WTC11 (cell line): Measurements from ENCODE around the gene ELOA.

Experiments
- CTCF ChIP-seq: fragments of 200-600 bp; IDR thresholded peaks from 2 replicates; pipeline ENCODE4 v1.8.0; 2022; ENCODE audit warnings: antibody characterized with exemption
- E2F4 ChIP-seq: sonication (generic); formaldehyde crosslinking; IDR thresholded peaks from 2 replicates; pipeline ENCODE4 v1.8.1; 2022; ENCODE audit warnings: low read depth, mild to moderate bottlenecking, moderate library complexity, missing genetic modification reagents, borderline replicate concordance
- ELF4 ChIP-seq: sonication (generic); formaldehyde crosslinking; IDR thresholded peaks from 2 replicates; pipeline ENCODE4 v1.8.1; 2022; ENCODE audit warnings: low read depth, mild to moderate bottlenecking, moderate library complexity, missing genetic modification reagents
- KAT7 ChIP-seq: sonication (generic); formaldehyde crosslinking; IDR thresholded peaks from 2 replicates; pipeline ENCODE4 v1.8.1; 2023; ENCODE audit warnings: missing genetic modification reagents, mild to moderate bottlenecking, borderline replicate concordance
- NR3C1 ChIP-seq: sonication (generic); formaldehyde crosslinking; conservative IDR thresholded peaks from 2 replicates; pipeline ENCODE4 v1.8.1; 2023; ENCODE audit warnings: low read depth, mild to moderate bottlenecking, missing genetic modification reagents

GRCh38 chr1:23788695-23789094, 45.4 kb downstream of the ELOA start:
- TF ChIP-seq ELF4 (CRISPR knock-in tag) (no peak), KAT7 (CRISPR knock-in tag) (no peak), E2F4 (no peak), NR3C1 (CRISPR knock-in tag) (no peak), CTCF (no peak)
